Peyer's patch (tissue), 4 donors: ENCODE measurements around the gene IGFBP6. TPM values are rescaled to one million over a fixed set of nuclear protein-coding genes. Genes with fewer than 3 reads are reported as not detected.

Experiments used
- DNase-seq, 3 donors: peaks; one replicate each; pipeline ENCODE4 v3.0.0-alpha.2; 2017 to 2019
- H3K27ac ChIP-seq, 4 donors: fragments of 200-600 bp; sonication (generic); one replicate each; pipeline ENCODE4 v1.5.1; 2016 to 2019
- H3K27me3 ChIP-seq, 2 donors: fragments of 200-600 bp; sonication (generic); one replicate each; pipeline ENCODE4 v1.5.1; 2019
- H3K36me3 ChIP-seq, 3 donors: fragments of 200-600 bp; sonication (generic); one replicate each; pipeline ENCODE4 v1.5.1; 2016 to 2019
- H3K4me1 ChIP-seq, 4 donors: fragments of 200-600 bp; sonication (generic); one replicate each; pipeline ENCODE4 v1.5.1; 2016 to 2019
- H3K4me3 ChIP-seq, 4 donors: fragments of 200-600 bp; sonication (generic); 1 replicate in 3 of 4; 2 replicates in 1 of 4; pipeline ENCODE4 v1.5.1; 2016 to 2019; ENCODE audit warnings: mild to moderate bottlenecking in 1 of 4
- H3K9me3 ChIP-seq, 4 donors: fragments of 200-600 bp; sonication (generic); one replicate each; pipeline ENCODE4 v1.5.1; 2016 to 2019; ENCODE audit warnings: mild to moderate bottlenecking in 1 of 4
- POLR2A ChIP-seq, 2 donors: fragments of 450-650 bp; IDR thresholded peaks; one replicate each; pipeline ENCODE4 v1.5.1; 2017; ENCODE audit warnings: antibody characterized with exemption in 2 of 2, mild to moderate bottlenecking in 2 of 2, moderate library complexity in 2 of 2
- total RNA-seq, 4 donors: library from RNA; depleted of rRNA; stranded (reverse); fragments of >200 nt; gene quantifications; one replicate each; pipeline ENCODE4 v1.1.0, GENCODE V29; 2016
- TF ChIP-seq, protein P1 (sequence below), 6 experiments: fragments of 450-650 bp in 4 of 6; fragments of 200-600 bp in 2 of 6; sonication (generic) in 1 of 6; IDR thresholded peaks; one replicate each; pipeline ENCODE4 v1.5.1; 2017 to 2019; ENCODE audit warnings: antibody characterized with exemption in 6 of 6, mild to moderate bottlenecking in 3 of 6, moderate library complexity in 1 of 6

IGFBP6 gene
- total RNA-seq, 4 donors from 2014 or later = 68.5 to 191 (median 128) TPM

DNA sequence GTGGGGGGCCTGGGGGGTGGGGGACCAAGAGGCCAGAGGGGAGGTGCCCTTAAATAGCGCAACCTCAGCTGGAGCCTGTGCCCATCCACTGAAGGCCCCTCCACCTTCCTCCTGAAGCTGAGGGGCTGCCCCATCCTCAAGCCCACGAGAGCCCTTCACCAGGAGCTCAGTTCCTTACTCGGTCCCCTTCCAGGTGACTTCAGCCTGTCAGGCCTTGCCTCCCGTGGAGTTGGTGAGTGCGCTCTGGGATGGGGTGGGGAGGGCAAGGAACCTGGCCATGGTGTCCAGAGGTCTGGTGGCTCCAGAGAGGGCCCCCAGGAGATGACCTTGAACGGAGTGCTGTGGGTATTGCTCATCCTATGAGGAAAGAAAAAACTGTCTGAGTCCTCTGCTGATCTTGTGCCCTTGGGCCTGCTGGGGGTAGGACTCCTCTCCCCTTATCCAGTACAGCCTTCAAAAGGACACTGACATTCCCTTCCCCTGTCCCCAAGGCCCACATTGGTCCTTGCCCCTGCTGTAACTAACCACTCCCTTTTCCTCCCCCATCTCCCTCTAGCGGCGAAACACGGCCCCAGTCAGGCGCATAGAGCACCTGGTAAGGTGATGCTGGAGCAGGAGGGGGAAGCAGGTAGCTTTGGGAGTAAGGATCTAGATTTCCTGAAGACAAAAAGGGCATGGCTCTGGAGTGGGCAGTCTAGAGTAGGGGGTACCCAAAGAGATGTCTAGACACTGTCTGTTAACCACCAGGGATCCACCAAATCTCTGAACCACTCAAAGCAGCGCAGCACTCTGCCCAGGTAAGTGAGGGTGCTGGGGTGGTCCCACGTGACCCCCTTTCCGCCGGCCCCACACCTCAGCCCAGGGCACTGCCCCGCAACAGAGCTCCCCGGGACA is 44.0 kb upstream of the IGFBP6 start:
- peak; percentile 74 to 90 (median 87) for DNase-seq
- Histone ChIP-seq H3K36me3 (peaks cover 0 to 18% (median 0%) of the 10 kb centered on the region in 3 donors), H3K27me3 (no peaks in the 10 kb centered on the region), H3K9me3 (no peaks in the 10 kb centered on the region), H3K4me3 (peak overlapping the region; percentile 51 to 62 (median 56)), H3K27ac (peak overlapping the region; percentile 77 to 94 (median 92)), H3K4me1 (peaks cover 0 to 52% (median 15%) of the 10 kb centered on the region in 4 donors)
- TF ChIP-seq, protein P1, sequence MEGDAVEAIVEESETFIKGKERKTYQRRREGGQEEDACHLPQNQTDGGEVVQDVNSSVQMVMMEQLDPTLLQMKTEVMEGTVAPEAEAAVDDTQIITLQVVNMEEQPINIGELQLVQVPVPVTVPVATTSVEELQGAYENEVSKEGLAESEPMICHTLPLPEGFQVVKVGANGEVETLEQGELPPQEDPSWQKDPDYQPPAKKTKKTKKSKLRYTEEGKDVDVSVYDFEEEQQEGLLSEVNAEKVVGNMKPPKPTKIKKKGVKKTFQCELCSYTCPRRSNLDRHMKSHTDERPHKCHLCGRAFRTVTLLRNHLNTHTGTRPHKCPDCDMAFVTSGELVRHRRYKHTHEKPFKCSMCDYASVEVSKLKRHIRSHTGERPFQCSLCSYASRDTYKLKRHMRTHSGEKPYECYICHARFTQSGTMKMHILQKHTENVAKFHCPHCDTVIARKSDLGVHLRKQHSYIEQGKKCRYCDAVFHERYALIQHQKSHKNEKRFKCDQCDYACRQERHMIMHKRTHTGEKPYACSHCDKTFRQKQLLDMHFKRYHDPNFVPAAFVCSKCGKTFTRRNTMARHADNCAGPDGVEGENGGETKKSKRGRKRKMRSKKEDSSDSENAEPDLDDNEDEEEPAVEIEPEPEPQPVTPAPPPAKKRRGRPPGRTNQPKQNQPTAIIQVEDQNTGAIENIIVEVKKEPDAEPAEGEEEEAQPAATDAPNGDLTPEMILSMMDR (IDR thresholded peaks at IDR 0.05) = peak; percentile 45 to 93 (median 78)
- peak in 1 of 2 donors; percentile 21 for TF ChIP-seq POLR2A (IDR thresholded peaks at IDR 0.05)

DNA sequence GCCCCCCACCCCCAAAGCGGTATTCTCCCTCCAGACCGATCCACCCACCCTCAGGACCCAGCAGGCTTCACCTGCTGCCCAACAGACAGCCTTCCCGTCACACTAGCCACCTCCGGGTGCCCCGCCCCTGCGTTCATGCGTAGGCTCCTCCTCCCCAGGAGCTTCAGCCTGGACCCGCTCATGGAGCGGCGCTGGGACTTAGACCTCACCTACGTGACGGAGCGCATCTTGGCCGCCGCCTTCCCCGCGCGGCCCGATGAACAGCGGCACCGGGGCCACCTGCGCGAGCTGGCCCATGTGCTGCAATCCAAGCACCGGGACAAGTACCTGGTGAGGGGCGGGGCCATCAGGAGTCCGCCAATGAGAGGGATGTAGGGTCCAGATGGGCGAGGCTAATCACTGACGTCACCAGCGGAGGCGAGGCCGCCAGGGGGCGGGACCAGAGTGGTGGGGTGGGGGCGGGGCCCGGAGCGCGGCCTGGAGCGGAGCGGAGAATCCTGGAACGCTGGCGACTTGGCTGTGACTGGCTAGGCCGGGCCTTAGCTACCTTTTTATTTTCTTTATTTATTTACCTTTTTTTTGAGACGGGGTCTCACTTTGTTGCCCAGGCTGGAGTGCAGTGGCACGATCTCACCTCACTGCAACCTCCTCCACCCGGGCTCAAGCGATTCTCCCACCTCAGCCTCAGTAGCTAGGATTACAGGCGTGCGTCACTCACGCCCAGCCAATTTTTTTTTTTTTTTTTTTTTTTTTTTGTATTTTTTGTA is 43.2 kb upstream of the IGFBP6 start:
- peak; percentile 75 to 94 for TF ChIP-seq POLR2A (IDR thresholded peaks at IDR 0.05)
- TF ChIP-seq, protein P1 (IDR thresholded peaks at IDR 0.05) = peak in 1 of 6 experiments; percentile 2
- peaks cover 0 to 26% (median 0%) of the 10 kb centered on the region in 3 donors for H3K36me3 ChIP-seq
- DNase-seq = peak; percentile 98
- peaks cover 0 to 43% (median 12%) of the 10 kb centered on the region in 4 donors for H3K4me1 ChIP-seq
- no peaks in the 10 kb centered on the region for H3K27me3 ChIP-seq
- H3K27ac ChIP-seq = peak overlapping the region; percentile 77 to 94 (median 92)
- H3K4me3 ChIP-seq = peak overlapping the region; percentile 51 to 62 (median 56)
- H3K9me3 ChIP-seq = no peaks in the 10 kb centered on the region

DNA sequence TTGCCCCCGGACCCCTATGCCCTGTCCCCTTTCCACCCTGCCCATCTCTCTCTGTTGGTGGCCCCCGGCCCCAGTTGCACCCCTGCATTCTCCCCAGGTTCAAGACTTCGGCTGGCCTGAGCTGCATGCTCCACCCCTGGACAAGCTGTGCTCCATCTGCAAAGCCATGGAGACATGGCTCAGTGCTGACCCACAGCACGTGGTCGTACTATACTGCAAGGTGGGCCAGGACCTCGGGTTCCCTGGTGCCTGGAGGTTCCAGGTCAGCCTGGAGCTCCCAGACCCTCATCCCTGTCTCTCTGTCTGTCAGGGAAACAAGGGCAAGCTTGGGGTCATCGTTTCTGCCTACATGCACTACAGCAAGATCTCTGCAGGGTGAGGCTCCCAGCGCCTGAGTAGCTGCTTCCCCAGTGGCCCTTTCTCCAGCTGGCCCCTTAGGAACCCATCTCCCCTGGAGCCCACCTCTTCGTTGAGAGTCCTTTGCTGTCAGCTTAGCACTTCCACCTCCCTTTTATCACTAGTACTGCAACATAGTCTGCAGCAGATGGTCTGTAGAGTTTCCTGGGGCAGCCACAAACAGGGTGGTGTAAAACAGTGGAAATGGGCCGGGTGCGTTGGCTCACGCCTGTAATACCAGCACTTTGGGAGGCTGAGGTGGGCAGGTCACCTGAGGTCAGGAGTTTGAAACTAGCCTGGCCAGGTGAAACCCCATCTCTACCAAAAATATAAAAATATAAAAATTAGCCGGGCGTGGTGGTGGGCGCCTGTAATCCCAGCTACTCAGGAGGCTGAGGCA is 41.8 kb upstream of the IGFBP6 start:
- H3K4me1 ChIP-seq = peaks cover 0 to 43% (median 9%) of the 10 kb centered on the region in 4 donors
- peak in 1 of 3 donors; percentile 45 for DNase-seq
- H3K9me3 ChIP-seq = no peaks in the 10 kb centered on the region
- peak overlapping the region in 2 of 4 donors; percentile 94 for H3K27ac ChIP-seq
- TF ChIP-seq, protein P1 (IDR thresholded peaks at IDR 0.05) = no peak
- TF ChIP-seq POLR2A (IDR thresholded peaks at IDR 0.05) = no peak
- no peak overlapping the region for H3K4me3 ChIP-seq
- H3K36me3 ChIP-seq = peaks cover 0 to 26% (median 0%) of the 10 kb centered on the region in 3 donors
- no peaks in the 10 kb centered on the region for H3K27me3 ChIP-seq

DNA sequence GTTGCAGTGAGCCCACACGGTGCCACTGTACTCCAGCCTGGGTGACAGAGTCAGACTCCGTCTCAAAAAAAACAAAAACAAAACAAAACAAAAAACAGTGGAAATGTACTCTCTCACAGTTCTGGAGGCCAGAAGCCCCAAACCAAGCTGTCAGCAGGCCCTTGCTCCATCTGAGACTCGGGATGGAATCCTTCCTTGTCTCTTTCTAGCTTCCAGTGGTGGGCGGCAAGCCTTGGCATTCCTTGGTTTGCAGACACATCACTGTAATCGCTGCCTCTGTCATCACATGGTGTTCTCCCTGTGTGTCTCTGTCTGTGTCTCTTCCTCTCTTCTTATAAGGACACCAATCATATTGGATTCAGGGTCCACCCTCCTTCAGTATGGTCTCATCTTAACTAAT is 41.2 kb upstream of the IGFBP6 start:
- Histone ChIP-seq H3K4me3 (no peak overlapping the region), H3K36me3 (peaks cover 0 to 26% (median 0%) of the 10 kb centered on the region in 3 donors), H3K27ac (no peak overlapping the region), H3K27me3 (no peaks in the 10 kb centered on the region), H3K9me3 (no peaks in the 10 kb centered on the region), H3K4me1 (peaks cover 0 to 43% (median 11%) of the 10 kb centered on the region in 4 donors)
- TF ChIP-seq POLR2A (IDR thresholded peaks at IDR 0.05) = no peak
- TF ChIP-seq, protein P1 (IDR thresholded peaks at IDR 0.05) = no peak
- no peak for DNase-seq

DNA sequence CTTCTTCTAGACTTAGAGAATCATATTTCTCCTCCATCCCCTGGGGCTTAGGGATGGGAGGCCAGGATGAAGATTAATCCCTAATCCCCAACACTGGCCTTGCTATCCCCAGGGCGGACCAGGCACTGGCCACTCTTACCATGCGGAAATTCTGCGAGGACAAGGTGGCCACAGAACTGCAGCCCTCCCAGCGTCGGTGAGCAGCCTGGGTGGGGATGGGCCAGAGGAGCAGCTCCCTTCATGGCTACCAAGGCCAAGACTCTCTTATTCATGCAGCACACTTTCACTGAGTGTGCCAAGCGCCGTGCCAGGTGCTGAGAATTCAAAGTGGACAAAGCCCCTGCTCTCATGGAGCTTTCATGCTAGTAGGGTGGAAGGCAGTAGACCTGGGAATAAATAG is 40.6 kb upstream of the IGFBP6 start:
- Histone ChIP-seq H3K4me1 (peaks cover 0 to 43% (median 12%) of the 10 kb centered on the region in 4 donors), H3K4me3 (no peak overlapping the region), H3K9me3 (no peaks in the 10 kb centered on the region), H3K36me3 (peaks cover 0 to 26% (median 0%) of the 10 kb centered on the region in 3 donors), H3K27me3 (no peaks in the 10 kb centered on the region), H3K27ac (peak overlapping the region in 1 of 4 donors; percentile 23)
- no peak for TF ChIP-seq POLR2A (IDR thresholded peaks at IDR 0.05)
- TF ChIP-seq, protein P1 (IDR thresholded peaks at IDR 0.05) = no peak
- peak in 2 of 3 donors; percentile 25 to 42 for DNase-seq
